MCF 10A (cell line): ENCODE results near the gene SERINC3. TPM values are rescaled to one million over a fixed set of nuclear protein-coding genes. Genes with fewer than 3 reads are reported as not detected.
A peak's percentile ranks its signal among the peaks of the same experiment; 100 is the strongest.

Experiments
- BruUV-seq: library from RNA; stranded (reverse); fragments of 400-500 nt; replicated peaks from 2 replicates; lab custom pipeline; 2021; lab: Mats Ljungman, UMichigan
- CTCF ChIA-PET: fragments of 300-600 bp; sonication (Branson Sonifier 250); formaldehyde crosslinking; extraction: SDS; loops from one replicate; lab custom pipeline; 2021; ENCODE audit warnings: antibody characterized with exemption, inconsistent platforms; lab: Yijun Ruan, JAX
- POLR2A ChIA-PET: fragments of 300-600, 350-650 bp; sonication (Branson Sonifier 250); formaldehyde crosslinking; extraction: SDS; loops from one replicate; lab custom pipeline; 2020; ENCODE audit warnings: antibody characterized with exemption, inconsistent platforms; lab: Yijun Ruan, JAX
- DNase-seq: peaks from one replicate; pipeline ENCODE4 v3.0.0-alpha.2; 2018; ENCODE audit not compliant: unreplicated experiment
- H3K27ac Mint-ChIP-seq: one replicate; pipeline ENCODE4 v1.8.0; 2022; ENCODE audit warnings: mild to moderate bottlenecking, low read depth, mixed read lengths; ENCODE audit not compliant: unreplicated experiment
- H3K27me3 Mint-ChIP-seq: one replicate; pipeline ENCODE4 v1.8.0; 2022; ENCODE audit warnings: mixed read lengths; ENCODE audit not compliant: insufficient read depth, unreplicated experiment
- H3K36me3 Mint-ChIP-seq: one replicate; pipeline ENCODE4 v1.8.0; 2022; ENCODE audit warnings: mild to moderate bottlenecking, moderate library complexity, mixed read lengths; ENCODE audit not compliant: insufficient read depth, unreplicated experiment
- H3K4me1 Mint-ChIP-seq: one replicate; pipeline ENCODE4 v1.8.0; 2022; ENCODE audit warnings: mixed read lengths; ENCODE audit not compliant: insufficient read depth, unreplicated experiment
- H3K4me3 Mint-ChIP-seq: one replicate; pipeline ENCODE4 v1.8.0; 2022; ENCODE audit warnings: mild to moderate bottlenecking, moderate library complexity, mixed read lengths; ENCODE audit not compliant: unreplicated experiment
- H3K9me3 Mint-ChIP-seq: one replicate; pipeline ENCODE4 v1.8.0; 2022; ENCODE audit warnings: mixed read lengths; ENCODE audit not compliant: unreplicated experiment
- intact Hi-C: fragments of 100-400 bp; cut with micrococcal nuclease; formaldehyde crosslinking; loops from 2 replicates; pipeline ENCODE4 v1.14.1; 2022
- total RNA-seq: library from RNA; stranded (reverse); gene quantifications from 2 replicates; pipeline ENCODE4 v1.2.3, GENCODE V29; 2022
- TF ChIP-seq, protein P1 (sequence below): fragments of 200-600 bp; IDR thresholded peaks from one replicate; pipeline ENCODE4 v1.8.0; 2022; ENCODE audit warnings: antibody characterized with exemption, mild to moderate bottlenecking; ENCODE audit not compliant: unreplicated experiment

SERINC3 gene
- total RNA-seq, 1 experiment from 2014 or later = 104 TPM

DNA sequence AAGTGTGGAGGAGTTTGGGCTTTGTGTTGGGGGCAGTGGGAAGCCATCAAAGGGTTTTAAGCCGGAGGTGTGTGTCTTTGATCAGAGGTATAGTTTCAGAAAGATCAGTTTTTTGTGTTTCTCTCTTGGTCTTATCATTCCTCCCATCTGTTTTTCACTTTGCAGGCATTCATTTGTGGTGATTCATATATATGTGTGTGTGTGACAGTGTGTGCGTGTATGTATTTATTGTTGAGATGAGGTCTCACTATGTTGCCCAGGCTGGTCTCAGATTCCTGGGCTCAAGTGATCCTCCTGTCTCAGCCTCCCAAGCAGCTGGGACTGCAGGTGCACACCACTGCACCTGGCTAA lies 11.1 kb upstream of the SERINC3 start:
- ChIA-PET CTCF (interaction anchor here (1.0 to 13.0 kb wide), 4 partner anchors 12 to 151 kb away, joined by 3 to 80 read pairs (median 4); no protein-coding TSS in a partner anchor), POLR2A (interaction anchor here (0.9 to 5.5 kb wide), 8 partner anchors 10 to 324 kb away, joined by 3 to 57 read pairs (median 8); partner anchors contain the start of gene SERINC3)
- intact Hi-C loops = loop anchor here (2.0 kb wide), 1 partner anchor 76 kb away; no protein-coding TSS in a partner anchor
- BruUV-seq = no TSS peak
- Mint-ChIP-seq H3K4me1 (peaks cover 10% of the 10 kb centered on the region), H3K4me3 (no peak overlapping the region), H3K27ac (no peak overlapping the region), H3K36me3 (peaks cover 5% of the 10 kb centered on the region), H3K9me3 (no peaks in the 10 kb centered on the region), H3K27me3 (no peaks in the 10 kb centered on the region)
- TF ChIP-seq, protein P1, sequence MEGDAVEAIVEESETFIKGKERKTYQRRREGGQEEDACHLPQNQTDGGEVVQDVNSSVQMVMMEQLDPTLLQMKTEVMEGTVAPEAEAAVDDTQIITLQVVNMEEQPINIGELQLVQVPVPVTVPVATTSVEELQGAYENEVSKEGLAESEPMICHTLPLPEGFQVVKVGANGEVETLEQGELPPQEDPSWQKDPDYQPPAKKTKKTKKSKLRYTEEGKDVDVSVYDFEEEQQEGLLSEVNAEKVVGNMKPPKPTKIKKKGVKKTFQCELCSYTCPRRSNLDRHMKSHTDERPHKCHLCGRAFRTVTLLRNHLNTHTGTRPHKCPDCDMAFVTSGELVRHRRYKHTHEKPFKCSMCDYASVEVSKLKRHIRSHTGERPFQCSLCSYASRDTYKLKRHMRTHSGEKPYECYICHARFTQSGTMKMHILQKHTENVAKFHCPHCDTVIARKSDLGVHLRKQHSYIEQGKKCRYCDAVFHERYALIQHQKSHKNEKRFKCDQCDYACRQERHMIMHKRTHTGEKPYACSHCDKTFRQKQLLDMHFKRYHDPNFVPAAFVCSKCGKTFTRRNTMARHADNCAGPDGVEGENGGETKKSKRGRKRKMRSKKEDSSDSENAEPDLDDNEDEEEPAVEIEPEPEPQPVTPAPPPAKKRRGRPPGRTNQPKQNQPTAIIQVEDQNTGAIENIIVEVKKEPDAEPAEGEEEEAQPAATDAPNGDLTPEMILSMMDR = no peak
- DNase-seq = peak; percentile 15

DNA sequence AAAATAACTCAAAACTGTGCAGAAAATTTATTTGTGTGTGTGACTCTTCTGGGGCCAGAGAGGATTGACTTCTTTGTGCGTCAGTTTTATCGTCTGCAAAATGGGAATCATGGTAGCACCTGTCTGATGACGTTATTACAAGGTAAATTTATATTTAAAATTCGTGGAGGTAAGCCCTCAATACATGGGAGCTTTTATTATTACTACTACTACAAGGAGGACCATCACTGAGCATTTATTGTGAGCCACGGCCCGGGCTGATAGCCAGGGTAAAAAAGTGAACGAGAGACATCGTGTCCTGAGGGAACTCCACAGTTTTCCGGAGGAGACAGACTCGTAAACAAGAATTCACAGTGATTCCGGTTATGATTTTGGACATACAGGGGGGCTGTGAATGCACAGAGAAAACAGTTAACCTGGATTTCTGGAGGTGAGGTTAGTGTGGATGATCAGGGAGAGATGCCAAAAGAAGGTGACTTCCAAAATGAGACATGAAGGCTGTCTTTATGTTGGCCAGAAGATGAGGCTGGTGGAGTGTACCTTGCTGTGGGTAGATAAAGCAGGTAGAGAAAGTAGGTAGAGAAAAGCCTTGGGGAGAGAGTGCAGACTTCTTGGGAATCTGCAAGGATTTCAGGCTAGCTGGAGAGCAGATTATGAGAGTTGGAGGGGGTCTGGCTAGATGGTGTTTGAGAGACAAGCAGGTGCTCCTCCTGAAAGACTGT lies 10.6 kb upstream of the SERINC3 start:
- intact Hi-C loops = loop anchor here (2.0 kb wide), 1 partner anchor 76 kb away; no protein-coding TSS in a partner anchor
- ChIA-PET POLR2A (interaction anchor here (0.7 to 5.5 kb wide), 9 partner anchors 10 to 323 kb away, joined by 3 to 57 read pairs (median 4); partner anchors contain the start of gene SERINC3), CTCF (interaction anchor here (0.7 to 13.0 kb wide), 7 partner anchors 9 to 543 kb away, joined by 3 to 80 read pairs (median 4); no protein-coding TSS in a partner anchor)
- TF ChIP-seq, protein P1 = no peak
- Mint-ChIP-seq H3K4me3 (no peak overlapping the region), H3K4me1 (peaks cover 10% of the 10 kb centered on the region), H3K27me3 (no peaks in the 10 kb centered on the region), H3K27ac (no peak overlapping the region), H3K36me3 (peaks cover 5% of the 10 kb centered on the region), H3K9me3 (no peaks in the 10 kb centered on the region)
- DNase-seq = peak; percentile 5
- BruUV-seq = TSS peak; percentile 63

DNA sequence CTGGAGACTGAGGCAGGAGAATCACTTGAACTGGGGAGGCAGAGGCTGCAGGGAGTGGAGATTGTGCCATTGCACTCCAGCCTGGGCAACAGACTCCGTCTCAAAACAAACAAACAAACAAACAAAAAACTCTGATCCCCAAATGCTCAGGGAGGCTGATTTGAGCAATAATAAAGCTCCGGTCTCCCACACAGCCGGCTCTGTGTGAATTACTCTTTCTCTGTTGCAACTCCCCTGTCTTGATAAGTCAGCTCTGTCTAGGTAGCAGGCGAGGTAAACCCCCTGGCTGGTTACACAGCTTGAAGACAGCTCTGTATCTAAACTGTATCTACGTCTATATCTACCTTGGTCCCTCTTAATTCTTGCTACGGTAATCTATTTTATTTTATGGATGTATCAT lies 6.4 kb upstream of the SERINC3 start:
- DNase-seq = no peak
- Mint-ChIP-seq H3K27ac (no peak overlapping the region), H3K4me1 (peaks cover 14% of the 10 kb centered on the region), H3K4me3 (no peak overlapping the region), H3K36me3 (peaks cover 5% of the 10 kb centered on the region), H3K9me3 (no peaks in the 10 kb centered on the region), H3K27me3 (no peaks in the 10 kb centered on the region)
- intact Hi-C loops = loop anchor here (10.0 kb wide), 2 partner anchors 54 to 206 kb away; partner anchors contain the start of gene TTPAL
- BruUV-seq = no TSS peak
- TF ChIP-seq, protein P1 = no peak
- ChIA-PET CTCF (interaction anchor here (0.8 to 13.0 kb wide), 5 partner anchors 55 to 143 kb away, joined by 3 to 80 read pairs (median 3); partner anchors contain the start of gene ADA), POLR2A (interaction anchor here (0.9 to 1.4 kb wide), 3 partner anchors 10 to 82 kb away, joined by 3 to 4 read pairs (median 3); no protein-coding TSS in a partner anchor)

DNA sequence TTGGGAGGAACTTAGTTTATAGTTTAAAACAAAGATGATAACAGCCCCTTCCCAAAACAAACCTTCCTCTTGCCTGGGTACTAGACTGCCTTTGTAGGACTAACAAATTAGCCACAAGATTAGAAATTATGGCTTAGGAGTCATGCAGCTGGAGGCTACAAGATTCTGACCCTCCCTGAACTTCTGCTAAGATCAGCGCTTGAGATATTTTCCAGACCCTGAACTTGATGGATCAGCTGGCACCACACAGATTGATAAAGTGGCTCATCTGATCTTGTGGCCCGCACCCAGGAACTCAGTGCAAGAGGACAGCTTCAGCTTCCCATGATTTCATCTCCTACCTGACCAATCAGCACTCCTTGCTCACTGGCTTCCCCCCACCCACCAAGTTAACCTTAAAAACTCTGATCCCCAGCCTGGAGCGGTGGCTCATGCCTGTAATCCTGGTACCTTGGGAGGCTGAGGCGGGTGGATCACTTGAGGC lies 5.9 kb upstream of the SERINC3 start:
- no peaks in the 10 kb centered on the region for H3K27me3 Mint-ChIP-seq
- ChIA-PET CTCF (interaction anchor here (0.8 to 13.0 kb wide), 3 partner anchors 82 to 142 kb away, joined by 3 to 80 read pairs (median 4); no protein-coding TSS in a partner anchor), POLR2A (interaction anchor here (0.6 to 1.4 kb wide), 6 partner anchors 10 to 83 kb away, joined by 3 to 4 read pairs (median 3); partner anchors contain the start of gene TTPAL)
- no peak overlapping the region for H3K4me3 Mint-ChIP-seq
- peaks cover 19% of the 10 kb centered on the region for H3K4me1 Mint-ChIP-seq
- no peak overlapping the region for H3K27ac Mint-ChIP-seq
- BruUV-seq = no TSS peak
- intact Hi-C loops = loop anchor here (10.0 kb wide), 2 partner anchors 53 to 207 kb away; partner anchors contain the start of gene TTPAL
- no peak for DNase-seq
- TF ChIP-seq, protein P1 = no peak
- H3K36me3 Mint-ChIP-seq = peaks cover 5% of the 10 kb centered on the region
- H3K9me3 Mint-ChIP-seq = no peaks in the 10 kb centered on the region
